AG04450 (cell line): ENCODE measurements around the gene BRD9. TPM values are rescaled to one million over a fixed set of nuclear protein-coding genes. Genes with fewer than 3 reads are reported as not detected.
"Not testable (repeated sequence)": the region's sequence is repeated elsewhere in the genome, so short reads cannot be mapped to it uniquely, and the experiment has no call there.

Experiments
- CTCF ChIA-PET: fragments of 300-600, 350-600 bp; formaldehyde crosslinking; extraction: SDS; loops from one replicate; lab custom pipeline; 2022; ENCODE audit warnings: antibody characterized with exemption, inconsistent platforms; lab: Charles Lee
- POLR2A ChIA-PET: fragments of 350-600 bp; formaldehyde crosslinking; extraction: SDS; loops from one replicate; lab custom pipeline; 2021; ENCODE audit warnings: antibody characterized with exemption, inconsistent platforms; lab: Yijun Ruan, JAX
- DNase-seq: peaks from one replicate; pipeline ENCODE4 v3.0.0-alpha.2; 2011; ENCODE audit warnings: low read depth, low spot score
- H3K27ac ChIP-seq: one replicate; pipeline ENCODE4 v1.5.1; 2012; ENCODE audit warnings: low read depth, low read length, control low read depth
- H3K27me3 ChIP-seq: one replicate; pipeline ENCODE4 v1.6.0; 2012; ENCODE audit warnings: low read length; ENCODE audit not compliant: control insufficient read depth, insufficient read depth
- H3K4me3 ChIP-seq: 2 replicates; pipeline ENCODE4 v1.5.1; 2011; ENCODE audit warnings: mild to moderate bottlenecking, low read depth, low read length, control low read depth
- H3K9me3 ChIP-seq: 2 replicates; pipeline ENCODE4 v1.5.1; 2012; ENCODE audit warnings: low read length; ENCODE audit not compliant: control insufficient read depth, insufficient read depth
- polyA plus RNA-seq: library from polyadenylated mRNA; depleted of rRNA; stranded (reverse); fragments of >200 nt; gene quantifications from 2 replicates; pipeline ENCODE4 v1.2.3, GENCODE V29; 2011
- TF ChIP-seq, protein P1 (sequence below): IDR thresholded peaks from 2 replicates; pipeline ENCODE4 v1.5.1; 2011; ENCODE audit warnings: low read depth, low read length, control low read depth, inconsistent platforms

The BRD9 gene
- polyA plus RNA-seq, 1 experiment = 10.6 TPM

DNA sequence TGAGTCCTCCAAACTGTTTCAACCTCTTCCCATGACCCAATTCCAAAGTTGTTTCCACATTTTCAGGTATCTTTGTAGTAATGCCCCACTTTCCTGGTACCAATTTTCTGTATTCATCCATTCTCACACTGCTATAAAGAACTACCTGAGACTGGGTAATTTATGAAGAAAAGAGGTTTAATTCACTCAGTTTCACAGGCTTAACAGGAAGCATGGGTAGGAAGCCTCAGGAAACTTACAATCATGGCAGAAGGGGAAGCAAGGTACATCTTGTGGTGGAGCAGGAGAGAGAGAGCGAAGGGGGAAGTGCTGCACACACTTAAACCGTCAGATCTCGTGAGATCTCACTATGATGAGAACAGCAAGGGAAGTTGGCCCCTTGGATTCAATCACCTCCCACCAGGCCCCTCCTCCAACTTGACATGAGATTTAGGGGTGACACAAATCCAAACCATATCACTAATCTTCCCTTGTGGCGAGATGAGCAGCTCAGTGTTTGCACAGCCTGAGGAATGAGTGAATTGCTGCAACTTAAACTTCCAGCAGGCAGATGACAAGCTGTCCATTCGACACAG, 43.0 kb upstream of the BRD9 start:
- H3K9me3 ChIP-seq = no peaks in the 10 kb centered on the region
- no peak for DNase-seq
- no peak overlapping the region for H3K27ac ChIP-seq
- TF ChIP-seq, protein P1, sequence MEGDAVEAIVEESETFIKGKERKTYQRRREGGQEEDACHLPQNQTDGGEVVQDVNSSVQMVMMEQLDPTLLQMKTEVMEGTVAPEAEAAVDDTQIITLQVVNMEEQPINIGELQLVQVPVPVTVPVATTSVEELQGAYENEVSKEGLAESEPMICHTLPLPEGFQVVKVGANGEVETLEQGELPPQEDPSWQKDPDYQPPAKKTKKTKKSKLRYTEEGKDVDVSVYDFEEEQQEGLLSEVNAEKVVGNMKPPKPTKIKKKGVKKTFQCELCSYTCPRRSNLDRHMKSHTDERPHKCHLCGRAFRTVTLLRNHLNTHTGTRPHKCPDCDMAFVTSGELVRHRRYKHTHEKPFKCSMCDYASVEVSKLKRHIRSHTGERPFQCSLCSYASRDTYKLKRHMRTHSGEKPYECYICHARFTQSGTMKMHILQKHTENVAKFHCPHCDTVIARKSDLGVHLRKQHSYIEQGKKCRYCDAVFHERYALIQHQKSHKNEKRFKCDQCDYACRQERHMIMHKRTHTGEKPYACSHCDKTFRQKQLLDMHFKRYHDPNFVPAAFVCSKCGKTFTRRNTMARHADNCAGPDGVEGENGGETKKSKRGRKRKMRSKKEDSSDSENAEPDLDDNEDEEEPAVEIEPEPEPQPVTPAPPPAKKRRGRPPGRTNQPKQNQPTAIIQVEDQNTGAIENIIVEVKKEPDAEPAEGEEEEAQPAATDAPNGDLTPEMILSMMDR = no peak
- POLR2A ChIA-PET = no interaction called here
- CTCF ChIA-PET = interaction anchor here (0.7 to 2.3 kb wide), 8 partner anchors 12 to 709 kb away, joined by 3 to 12 read pairs (median 6); no protein-coding TSS in a partner anchor
- H3K27me3 ChIP-seq = peaks cover 39% of the 10 kb centered on the region
- no peak overlapping the region for H3K4me3 ChIP-seq

DNA sequence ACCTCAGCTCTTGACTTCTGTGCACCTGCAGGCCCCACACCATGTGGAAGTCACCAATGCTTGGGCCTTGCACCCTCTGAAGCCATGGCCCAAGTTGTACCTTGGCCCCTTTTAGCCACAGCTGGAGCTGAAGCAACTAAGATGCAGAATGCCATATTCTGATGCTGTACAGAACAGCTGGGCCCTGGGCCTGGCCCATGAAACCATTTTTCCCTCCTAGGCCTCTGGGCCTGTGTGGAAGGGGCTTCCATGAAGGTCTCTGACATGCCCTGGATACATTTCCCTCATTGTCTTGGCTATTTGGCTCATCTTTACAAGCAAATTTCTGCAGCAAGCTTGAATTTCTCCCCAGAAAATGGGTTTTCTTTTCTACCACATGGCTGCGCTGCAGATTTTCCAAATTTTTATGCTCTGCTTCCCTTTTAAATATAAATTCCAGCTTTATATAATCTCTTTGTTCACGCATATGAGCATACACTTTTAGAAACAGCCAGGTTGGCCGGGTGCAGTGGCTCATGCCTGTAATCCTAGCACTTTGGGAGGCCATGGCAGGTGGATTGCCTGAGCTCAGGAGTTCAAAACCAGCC, 41.9 kb upstream of the BRD9 start:
- H3K4me3 ChIP-seq, DNase-seq, H3K27ac ChIP-seq, H3K9me3 ChIP-seq, POLR2A ChIA-PET: not testable (repeated sequence)
- H3K27me3 ChIP-seq = peaks cover 36% of the 10 kb centered on the region
- TF ChIP-seq, protein P1 = peak; percentile 38
- CTCF ChIA-PET = interaction anchor here (0.6 to 2.3 kb wide), 16 partner anchors 11 to 829 kb away, joined by 3 to 12 read pairs (median 4); no protein-coding TSS in a partner anchor

DNA sequence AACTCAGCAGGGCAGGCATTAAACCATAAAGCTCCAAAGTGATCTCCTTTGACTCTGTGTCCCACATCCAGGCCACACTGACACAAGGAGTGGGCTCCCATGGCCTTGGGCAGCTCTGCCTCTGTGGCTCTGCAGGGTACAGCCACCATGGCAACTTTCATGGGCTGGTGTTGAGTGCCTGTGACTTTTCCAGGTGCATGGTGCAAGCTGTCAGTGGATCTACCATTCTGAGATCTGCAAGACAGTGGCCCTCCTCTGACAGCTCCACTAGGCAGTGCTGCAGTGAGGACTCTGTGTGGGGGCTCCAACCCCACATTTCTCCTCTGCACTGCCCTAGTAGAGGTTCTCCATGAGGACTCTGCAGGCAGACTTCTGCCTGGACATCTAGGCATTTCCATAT, 41.4 kb upstream of the BRD9 start:
- H3K27me3 ChIP-seq = peaks cover 31% of the 10 kb centered on the region
- DNase-seq, H3K9me3 ChIP-seq, H3K4me3 ChIP-seq, POLR2A ChIA-PET, H3K27ac ChIP-seq: not testable (repeated sequence)
- CTCF ChIA-PET = interaction anchor here (0.6 to 2.3 kb wide), 11 partner anchors 10 to 711 kb away, joined by 3 to 12 read pairs (median 3); no protein-coding TSS in a partner anchor

DNA sequence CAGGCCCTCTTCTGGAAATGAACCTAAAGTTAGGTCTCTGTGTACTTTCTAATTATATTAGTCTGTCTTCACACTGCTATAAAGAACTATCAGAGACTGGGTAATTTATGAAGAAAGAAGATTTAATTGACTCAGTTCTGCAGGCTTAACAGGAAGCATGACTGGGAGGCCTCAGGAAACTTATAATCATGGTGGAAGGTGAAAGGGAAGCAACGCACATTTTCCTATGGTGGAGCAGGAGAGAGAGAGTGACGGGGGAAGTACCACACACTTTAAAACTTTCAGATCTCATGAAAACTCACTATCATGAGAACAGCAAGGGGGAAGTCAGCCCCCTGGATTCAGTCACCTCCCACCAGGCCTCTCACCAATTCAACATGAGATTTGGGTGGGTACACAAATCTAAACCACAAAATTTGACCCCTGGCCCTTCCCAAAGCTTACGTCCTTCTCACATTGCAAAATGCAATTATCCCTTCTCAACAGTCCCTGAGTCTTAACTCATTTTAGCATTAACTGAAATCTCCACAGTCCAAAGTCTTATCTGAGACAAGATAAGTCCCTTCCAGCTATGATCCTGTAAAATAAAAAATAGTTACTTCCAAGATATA, 40.8 kb upstream of the BRD9 start:
- TF ChIP-seq, protein P1 = no peak
- no peak for DNase-seq
- Histone ChIP-seq H3K27me3 (peaks cover 28% of the 10 kb centered on the region), H3K27ac (no peak overlapping the region), H3K9me3 (no peaks in the 10 kb centered on the region), H3K4me3 (no peak overlapping the region)
- POLR2A ChIA-PET = interaction anchor here (1.4 kb wide), 1 partner anchor 24 kb away, joined by 4 read pairs; no protein-coding TSS in a partner anchor
- CTCF ChIA-PET = interaction anchor here (2.2 to 2.3 kb wide), 3 partner anchors 10 to 241 kb away, joined by 9 to 11 read pairs (median 10); no protein-coding TSS in a partner anchor

DNA sequence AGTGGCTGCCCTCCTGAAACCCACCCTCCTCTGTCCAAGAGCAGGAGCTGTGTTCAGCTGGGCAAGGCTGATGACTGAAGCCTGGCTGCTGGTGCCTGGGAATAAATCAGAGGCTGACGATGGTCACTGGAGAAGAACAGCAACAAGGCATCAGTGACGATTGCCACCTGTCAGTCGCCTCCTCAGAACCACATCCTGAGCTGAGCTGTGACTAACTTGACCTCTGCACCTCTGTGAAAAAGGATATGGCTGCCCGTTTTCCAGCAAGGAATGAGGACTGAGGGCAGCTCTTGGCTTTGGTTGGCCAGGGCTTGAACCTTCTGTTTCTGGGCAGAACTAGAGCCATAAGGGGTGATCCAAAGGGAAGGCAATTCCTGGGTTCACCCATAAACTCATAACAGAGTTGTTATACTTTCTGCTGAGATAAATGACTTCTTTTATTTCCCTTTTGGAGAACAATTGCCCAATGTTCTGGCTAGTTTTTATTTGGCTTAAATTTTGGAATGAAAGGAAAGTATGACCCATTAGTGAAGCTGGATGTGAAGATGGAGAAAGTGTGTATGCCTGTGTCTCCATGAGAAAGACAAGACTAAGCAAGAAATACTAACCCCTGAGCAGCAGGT, 40.1 kb upstream of the BRD9 start:
- ChIA-PET CTCF (interaction anchor here (1.1 to 2.3 kb wide), 3 partner anchors 9 to 242 kb away, joined by 5 to 11 read pairs (median 8); no protein-coding TSS in a partner anchor), POLR2A (interaction anchor here (1.4 kb wide), 1 partner anchor 24 kb away, joined by 4 read pairs; no protein-coding TSS in a partner anchor)
- Histone ChIP-seq H3K4me3 (no peak overlapping the region), H3K27ac (no peak overlapping the region), H3K9me3 (no peaks in the 10 kb centered on the region), H3K27me3 (peaks cover 28% of the 10 kb centered on the region)
- TF ChIP-seq, protein P1 = no peak
- DNase-seq = no peak
